Stimulated activated CD8-positive, alpha-beta memory T cell treated with anti-CD3 and anti-CD28 coated beads, Interleukin-4, amount 100 ng/mL, for 48 hours (primary cell): ENCODE results near the gene STARD8.
"Not testable (repeated sequence)": the region's sequence is repeated elsewhere in the genome, so short reads cannot be mapped to it uniquely, and the experiment has no call there.

Experiments used
- DNase-seq: peaks from one replicate; pipeline ENCODE4 v3.0.0-alpha.2; 2020

Gene STARD8

DNA sequence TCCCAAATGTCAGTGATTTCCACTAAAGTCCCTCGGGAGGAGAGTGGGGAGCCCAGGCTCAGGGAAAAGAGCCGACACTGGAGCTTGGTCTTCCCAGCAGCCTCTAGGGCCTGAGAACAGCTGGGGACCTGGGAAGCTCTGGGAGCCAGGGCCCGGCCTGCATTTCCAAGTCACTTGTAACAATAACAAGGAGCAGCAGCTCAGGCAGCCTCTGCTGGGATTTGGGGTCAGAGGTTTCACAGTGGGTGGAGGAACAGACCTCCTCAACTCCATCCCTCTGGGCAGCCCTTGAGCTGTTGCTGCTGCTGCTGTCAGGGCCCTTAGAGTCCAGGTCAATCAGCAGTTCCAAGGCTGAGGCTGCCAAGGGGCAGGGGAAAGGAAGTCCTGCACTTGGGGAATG, 11.1 kb downstream of the STARD8 start:
- no peak for DNase-seq

DNA sequence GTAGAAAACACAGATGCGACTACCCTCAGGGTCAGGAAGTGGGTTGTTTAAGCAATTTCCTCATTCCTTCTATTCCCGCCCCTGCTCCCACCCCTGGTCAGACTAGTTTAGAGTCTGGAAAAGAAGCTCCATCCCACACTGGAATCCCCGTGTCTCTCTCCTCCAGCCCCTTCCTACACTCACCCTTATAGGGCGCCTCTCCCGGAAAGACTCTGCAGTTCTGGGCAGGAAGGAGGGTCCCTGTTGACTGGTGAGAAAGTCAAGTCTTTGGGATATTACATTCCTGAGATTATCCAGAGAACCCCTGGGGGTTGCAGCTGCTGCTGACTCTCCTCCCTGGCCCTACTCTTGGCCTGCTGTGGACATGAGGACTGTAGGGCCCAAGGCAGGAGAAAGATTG, 11.9 kb downstream of the STARD8 start:
- DNase-seq = no peak

DNA sequence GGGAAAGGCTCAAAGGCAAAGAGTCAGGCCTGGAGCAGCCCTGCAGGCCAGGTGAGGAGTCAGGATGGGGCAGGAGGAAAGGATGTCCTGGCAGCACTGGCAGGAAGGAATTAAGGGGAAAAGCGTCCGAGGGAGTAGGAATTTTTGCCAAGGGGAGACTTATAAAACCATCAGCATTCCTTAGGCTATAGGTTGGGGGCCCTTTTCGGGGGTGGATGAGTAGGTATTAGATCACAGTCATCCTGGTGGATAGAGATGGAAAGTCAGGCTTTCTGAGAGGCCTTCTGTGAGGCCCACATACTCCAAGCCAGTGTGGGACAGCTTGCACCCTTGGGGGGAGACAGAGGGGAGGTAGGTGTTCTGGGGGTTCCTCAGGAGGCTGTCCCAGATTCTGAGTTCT, 12.3 kb downstream of the STARD8 start:
- no peak for DNase-seq

DNA sequence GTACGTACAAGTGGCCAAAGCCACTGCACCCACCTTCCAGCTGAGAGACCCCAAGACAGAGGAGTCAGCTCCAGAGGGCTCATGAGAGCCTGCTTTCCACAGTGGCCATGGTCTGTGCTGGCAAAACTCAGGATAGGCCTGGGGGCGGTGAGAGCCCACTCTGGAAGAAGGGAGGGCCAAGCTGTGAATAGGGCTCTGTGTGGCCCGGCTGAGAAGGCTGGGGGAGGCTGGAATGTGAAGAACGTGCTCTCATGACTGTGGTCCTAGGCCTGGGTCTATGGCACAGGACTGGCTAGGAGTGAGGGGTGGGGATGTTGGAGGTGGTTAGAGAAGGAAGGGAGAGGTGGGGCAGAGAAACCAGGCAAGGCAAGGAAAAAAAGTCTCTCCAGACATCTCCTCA, 13.3 kb downstream of the STARD8 start:
- DNase-seq = no peak

DNA sequence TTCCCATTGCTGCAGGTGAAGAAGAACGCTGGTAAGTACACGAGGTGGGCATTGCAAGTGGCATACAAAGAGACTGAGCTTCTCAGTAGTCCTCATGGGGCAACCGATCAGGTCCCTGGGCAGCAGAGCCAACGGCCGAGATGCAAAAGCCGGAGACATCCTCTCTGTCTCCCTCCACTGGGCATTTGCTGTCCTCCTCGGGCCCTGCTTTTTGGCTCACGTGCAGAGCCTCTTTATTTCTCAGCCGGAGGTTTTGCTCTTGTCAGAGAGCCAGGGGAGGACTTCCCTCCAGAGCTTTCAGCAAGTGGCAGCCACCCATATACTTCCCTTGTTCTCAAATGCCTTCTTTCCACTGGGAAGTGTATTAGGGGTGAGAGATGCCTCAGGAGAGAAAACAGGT, 18.0 kb downstream of the STARD8 start:
- no peak for DNase-seq

DNA sequence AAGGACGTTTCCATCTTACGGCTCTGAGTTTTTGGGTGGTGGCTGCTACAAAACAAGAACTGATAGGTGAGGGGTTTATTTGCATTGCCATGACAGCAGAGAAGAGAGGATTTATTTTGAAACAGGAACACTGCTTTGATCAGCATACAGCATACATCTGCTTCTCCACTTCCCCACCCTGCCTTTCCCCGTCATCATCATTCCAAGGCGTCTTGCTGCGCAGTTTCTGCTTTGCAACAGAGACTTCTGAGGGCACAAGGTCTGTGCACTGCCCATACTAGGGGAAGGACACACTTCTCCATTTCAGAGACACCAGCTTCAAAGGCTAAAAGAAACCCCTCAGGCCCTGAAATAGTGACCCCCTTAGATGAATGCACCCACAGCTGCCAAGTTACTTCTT, 19.1 kb downstream of the STARD8 start:
- no peak for DNase-seq

DNA sequence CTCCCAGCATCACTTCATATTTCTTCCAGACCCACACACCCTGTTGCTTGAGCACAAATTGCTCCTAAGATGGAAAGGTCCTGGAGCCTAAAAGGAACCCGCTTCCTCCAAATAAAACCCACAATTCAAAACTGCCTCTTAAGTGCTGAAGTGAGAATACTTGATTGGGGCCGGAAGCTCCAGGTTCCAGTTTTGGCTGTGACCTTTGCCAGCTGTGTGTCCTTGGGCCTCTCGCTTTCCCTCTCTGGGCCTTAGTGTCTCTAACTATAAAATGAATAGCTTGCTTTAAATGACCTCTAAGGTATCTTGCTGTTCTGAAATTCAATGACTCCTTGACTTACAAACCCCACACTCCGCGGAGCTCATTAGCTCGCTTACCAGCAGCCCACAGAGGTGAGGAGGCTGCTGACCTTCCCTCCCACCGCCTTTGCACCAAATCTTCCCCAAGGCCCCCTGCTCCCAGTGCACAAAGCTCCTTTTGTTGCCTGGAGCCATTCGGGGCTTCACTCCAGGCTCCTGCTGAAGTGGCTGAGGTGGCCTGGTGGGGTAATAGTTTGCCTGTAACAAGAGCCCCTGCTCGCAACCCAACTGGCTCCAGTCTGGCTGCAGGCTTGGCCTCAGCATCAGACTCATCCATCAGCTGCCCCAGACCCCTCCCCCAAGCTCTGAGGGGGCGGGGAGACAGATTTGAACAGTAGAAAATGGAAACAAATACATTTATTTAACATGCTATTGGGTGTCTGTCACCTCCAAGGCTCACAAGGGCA, 21.8 kb downstream of the STARD8 start:
- no peak for DNase-seq

DNA sequence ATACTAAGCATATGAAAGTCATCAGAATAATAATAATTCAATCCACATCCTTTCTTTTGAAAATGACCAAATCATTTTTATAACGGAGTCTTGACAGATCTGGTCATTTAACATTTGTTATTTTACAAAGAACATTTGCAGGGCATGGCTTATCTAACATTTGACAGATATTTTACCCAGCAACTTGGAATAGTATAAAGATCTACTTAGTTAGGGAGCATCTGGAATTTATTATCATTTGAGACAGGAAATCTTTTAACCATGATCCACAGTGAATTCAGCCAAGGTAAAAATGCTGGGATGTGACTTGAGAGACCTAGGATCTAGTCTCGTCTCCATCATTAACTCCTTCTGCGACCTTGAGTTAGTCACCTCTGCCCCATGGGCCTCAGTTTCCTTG, 22.4 kb downstream of the STARD8 start:
- no peak for DNase-seq

DNA sequence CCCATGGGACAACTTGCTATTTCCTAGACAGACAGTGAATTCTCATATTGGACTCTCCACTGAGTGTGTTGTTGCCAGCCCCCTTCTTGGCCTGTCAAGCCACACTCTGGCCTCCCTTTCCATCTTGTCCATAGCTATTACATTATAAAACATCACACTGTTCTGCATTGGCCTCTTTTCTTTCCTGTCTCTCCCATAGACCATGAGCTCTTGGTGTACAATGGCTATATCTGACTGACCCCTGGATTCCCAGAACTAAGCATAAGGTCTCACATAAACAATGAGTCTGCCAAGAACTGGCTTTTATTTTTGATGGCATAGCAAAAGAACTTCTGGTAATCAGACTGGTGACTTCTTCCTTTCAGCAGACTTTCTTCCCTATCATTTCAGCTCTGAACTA, 23.8 kb downstream of the STARD8 start:
- no peak for DNase-seq

DNA sequence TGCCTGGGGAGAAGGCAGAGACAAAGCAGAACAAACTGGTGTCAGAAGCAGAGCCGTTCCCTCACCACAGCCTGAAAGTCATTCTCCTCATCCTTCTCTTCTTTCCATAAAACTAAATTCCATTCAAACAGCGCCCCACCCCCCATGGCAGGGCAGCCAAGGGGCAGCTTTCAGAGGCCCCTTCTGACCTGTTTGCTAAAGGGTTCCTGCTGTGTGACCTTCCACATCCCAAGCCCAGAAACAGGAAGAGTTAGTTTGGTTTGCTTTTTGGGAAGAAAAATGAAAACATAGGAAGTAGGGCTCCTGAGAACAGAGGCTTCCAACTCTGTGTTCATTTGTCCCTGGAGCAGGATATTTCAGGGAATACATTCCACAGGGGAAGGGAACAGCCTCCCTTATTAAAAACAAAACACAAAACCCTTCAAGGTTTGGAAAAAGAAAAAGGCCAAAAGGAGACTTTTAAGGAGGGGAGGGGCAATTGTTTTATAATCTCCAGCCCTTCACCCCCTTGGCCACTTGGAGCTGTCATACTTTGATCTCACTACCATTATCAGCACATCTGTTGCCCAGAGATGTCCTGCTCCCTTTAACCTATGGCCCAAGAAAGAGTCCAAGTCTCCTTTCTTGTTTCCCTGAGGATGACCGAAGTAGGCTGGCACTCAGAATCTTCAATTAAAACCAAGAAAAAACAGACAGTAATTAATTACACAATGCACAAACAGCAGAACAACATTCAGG, 25.3 kb downstream of the STARD8 start:
- no peak for DNase-seq

DNA sequence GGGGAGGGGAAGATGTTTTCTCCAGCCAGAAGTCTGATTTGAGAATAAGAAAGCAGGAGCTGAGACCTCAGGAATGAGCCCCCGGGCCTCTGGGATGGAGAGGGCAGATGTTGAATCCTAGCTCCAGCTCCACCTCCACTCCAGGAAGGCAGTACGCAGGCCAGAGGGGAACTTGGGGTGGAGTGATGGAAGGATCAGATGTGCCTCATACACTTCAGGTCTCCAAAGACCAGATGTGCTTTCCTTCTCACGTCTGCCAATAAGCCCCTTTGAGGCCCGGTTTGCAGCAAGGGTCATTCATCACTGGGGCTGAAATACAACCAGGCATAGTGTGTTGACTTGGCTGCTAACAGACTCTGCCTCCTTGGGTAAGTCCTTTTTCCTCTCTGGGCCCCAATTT, 28.1 kb downstream of the STARD8 start:
- DNase-seq = no peak

DNA sequence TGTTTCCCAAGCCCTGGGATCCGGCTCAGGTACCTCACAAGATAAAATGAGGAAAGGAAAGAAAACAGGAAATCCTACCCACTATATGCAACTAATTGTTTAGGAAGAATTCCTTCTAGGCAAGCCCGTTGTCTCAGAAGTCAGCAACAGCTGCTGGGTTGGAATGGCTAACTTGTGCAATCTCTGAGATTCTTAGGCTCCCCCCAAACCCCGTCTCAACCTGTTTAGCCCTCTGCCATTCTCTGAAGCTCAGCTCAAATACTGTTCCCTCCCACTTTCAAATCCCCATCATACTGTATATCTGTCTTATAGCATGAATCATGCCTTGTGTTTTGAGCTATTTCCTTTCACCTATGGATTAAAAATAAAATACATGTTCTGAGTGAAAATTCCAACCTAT, 28.9 kb downstream of the STARD8 start:
- DNase-seq = no peak

DNA sequence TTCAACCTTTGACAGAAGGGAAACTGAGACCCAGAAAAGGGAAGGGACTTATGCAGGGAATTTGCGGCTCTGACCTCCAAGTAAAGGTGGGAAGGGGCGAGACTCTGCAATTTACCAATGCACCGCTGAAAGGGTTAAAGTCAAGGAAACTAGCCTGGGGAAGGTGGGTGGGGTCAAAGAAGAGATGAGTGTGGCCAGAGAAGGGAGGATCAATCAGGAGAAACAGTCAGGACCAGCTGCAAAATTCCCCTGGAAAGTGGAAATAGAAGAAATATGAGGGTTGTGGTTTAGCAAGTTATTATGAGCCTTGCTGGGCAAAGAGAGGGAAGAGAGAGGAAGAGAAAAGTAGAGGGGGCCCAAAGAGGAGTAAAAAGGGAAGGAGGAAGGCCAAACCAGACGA, 30.5 kb downstream of the STARD8 start:
- no peak for DNase-seq

DNA sequence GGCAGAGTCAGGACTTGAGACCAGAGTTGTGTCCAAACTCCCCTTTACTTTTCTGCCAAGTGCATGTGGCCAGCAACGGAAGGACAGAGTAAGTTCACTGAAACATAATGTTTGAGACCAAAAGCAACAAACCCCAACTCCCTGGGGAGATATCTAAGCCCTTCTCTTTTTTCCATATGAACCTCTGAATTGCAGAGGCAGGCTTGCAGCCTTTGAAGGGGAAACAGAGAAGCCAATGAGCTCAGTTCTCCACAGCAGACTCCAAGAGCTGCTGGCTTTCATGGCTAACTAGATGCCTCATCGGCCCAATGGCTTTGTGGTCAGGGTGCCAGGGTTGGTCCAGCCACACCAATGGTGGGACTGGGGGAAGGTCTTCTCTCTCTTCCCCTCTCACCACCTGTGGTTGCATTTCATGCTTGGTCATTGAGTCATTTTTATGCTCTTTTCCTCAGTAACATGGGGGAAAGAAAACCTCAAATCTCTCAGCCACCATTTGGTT, 34.0 kb downstream of the STARD8 start:
- no peak for DNase-seq

DNA sequence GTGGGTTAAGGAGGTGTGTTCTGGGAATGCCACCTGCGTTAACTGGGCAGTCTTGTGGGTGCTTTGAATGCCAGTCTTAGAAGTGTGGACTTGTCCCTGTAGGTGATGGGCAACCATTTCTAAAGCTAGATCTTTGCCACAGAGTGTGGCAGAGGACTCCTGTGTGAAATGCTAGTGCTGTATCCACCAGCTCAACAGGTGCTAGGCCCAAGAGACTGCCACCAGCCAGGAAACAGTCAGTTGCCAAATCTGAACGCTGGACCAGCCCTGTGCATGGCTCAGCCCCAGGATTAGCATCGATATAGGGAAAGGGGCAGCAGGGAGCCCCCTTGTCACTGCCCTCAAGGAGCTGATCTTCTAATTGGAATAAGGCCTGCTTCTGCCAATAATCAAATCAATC, 35.3 kb downstream of the STARD8 start:
- no peak for DNase-seq

DNA sequence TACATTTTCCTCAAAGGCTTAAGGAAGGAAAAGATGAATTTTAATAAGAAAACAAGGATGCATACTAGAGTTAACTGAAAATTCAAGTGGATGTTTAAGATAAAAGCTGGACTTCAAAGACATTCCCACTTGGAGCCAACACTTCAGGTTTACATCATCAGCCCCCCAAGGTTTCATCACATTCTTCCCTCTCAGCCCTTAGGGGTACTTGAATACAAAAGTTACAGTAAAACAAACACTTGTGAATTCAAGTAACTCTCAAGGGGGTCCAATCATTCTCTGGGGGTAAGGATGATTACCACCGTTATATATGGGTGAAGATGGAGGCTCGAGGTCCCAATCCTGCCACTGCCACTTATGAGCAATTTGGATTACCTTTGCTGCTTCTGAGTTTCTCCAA, 36.1 kb downstream of the STARD8 start:
- DNase-seq = no peak

DNA sequence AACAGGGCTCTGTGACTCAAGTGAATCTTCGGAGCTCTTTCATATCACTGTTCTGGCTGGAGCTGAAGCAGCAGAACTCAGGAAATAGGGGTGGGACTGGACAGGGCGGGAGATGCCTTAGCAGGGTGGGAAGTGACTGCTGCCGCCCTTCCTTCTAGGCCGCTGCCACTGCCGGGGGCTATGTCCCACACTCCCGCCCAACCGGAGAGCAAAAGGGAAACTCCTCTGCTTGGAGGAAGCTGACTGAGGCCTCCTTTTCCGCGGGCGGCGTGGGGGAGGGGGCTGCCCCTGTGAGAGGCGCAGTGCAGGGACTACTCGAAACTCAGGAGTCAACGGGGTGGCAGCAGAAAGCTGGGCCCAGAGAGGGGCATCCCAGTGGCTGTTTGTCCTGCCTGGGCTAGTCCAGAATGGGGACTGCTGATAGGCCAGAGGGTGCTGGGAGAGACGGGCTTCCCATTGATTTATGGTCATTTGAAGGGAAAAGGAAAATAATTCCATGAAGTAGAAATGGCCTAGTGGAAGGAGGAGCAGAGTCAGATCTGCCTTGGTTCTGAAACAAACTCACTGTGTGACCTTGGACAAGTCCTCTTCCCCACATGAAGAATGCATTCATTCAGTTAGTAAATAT, 36.9 kb downstream of the STARD8 start:
- DNase-seq = peak; percentile 35

DNA sequence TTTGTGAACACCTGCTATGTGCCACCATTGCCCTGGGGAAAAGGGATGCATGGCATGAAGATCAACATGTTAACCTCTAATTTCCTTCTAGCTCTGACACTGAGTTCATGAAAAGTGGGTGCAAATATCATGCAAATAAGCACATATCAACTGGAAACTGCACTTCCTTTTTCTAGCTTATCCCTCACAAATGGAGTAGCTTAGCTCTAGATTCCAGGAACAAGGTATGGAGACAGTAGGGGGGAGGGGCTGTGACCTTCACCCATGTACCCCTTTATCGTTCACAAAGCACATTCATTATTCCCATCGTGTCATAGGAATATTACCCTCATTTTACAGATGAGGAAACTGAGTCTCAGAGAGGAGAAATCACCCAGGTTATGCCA, 37.4 kb downstream of the STARD8 start:
- DNase-seq = no peak

DNA sequence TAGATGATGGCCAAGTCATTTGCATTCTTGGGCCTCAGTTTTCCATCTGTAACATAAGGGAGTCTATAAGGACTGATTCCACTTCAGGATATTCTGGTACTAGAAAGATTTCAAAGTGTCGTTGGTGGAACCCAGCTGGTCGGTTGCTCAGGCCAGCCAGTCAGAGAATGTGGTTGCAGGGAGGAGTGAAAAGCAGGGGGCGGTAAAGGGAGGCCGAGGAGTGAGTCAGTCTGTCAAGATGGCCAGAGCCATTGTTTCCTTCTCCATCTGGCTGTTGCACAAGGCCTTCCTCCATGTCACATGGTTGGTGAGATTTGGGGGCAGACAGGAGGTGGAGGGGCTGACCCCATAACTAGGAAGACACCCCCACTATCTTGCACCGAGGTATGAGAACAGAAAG, 38.2 kb downstream of the STARD8 start:
- DNase-seq = peak; percentile 23

DNA sequence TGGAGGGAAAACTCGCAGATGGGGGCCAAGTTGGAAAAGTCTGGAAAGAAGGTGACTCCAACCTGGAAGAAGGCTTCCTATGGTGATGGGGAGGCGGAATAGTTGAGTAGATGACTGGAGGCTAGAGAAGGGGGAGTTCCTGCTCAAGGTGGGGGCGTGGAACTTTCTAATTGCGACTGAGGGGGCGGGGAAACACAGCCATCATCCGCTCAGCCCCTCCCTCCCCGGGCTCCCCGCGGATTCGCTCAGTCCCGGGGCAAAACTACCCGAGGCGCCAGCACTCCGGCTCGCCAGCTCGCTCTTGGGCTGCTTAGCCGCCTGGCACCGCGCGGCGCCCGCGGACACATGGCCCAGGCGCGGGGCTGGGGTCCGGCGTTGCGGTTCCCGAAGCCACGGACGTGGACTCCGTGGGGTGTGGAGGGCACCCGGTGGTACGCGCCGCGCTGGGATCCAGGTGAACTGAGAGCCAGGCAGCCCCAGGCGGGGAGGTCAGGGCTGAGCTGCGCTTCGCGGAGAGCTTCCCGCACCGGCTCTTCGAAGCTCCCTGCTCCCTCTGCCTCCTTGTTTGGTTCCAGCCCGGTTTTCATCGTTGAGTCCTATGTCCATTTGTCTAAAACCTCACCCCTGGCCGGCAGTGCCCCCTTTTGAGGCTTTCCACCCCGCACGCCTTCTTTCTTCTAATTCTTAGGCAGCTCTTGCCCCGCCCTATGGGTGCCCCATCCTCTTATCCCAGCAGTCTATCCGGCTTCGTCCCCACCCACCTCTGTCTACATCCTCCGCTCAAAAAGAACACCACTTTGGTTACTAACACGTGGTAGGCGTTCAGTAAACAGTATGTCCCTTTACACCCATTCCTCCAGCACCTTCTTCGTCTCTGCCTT, 38.9 kb downstream of the STARD8 start:
- peak; percentile 33 for DNase-seq

DNA sequence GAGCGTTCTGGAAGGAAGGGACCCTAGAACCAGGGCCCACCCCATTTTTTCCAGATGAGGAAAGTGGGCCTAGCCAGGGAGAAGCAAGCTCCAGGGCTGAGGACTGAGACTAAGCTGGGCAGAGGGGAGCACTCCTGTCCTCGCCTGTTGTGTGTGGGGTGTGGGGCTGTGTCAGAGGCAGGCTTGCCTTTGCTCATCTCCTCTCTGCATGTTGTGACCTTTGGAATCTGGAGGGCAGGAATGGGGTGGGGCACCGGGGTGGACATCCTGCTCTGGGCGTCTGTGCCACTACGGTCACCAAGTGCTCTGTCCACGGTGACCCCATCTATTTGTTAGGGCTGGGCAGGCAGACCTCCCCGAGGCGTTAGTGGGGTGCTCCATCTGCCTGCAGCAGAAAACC, 41.5 kb downstream of the STARD8 start:
- DNase-seq = not testable (repeated sequence)

DNA sequence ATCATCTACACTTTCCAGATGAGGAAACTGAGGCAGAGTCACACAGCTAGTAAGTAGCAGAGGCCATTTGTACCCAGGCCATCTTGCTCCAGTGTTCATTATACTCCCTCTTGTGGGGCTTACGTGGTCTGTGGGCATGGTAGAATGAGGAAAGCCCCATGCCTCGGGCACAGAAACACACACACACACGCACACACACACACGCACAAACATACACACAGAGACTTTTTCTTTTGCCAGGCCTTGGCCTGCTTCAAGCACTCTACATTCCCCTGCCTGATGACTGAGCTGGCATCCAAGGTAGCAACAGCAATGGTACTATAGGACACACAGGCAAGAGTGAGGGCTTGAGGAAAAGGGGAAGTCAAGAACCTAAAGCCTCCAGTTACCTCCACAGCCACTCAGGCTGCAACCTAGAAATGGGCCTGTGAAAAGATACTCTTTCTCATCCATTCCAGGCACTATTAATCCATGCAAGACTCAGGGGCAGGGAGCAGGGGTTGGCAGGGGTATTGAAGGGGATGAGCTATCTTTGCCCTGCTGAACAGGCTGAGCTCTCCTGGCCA, 43.6 kb downstream of the STARD8 start:
- no peak for DNase-seq

DNA sequence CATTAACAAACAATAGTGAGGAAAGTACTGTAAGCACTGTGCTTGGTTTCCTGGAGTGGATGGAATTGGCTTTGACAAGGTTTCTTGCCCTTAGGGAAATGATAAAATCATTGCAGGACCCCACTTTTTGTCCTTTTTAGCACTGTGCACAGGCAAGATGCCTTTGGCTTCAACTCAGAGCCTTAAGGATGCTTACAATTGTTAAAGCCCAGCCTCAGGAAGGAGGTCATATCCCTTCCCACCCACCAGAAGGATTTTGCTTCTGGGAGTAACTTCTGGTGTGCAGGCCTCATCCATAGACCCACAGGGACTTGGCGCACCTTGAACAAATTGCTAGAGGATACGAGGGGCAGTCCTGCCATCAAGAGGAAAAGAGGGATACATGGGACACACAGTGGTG, 44.5 kb downstream of the STARD8 start:
- no peak for DNase-seq
